CD1c-positive myeloid dendritic cell (primary cell): Measurements from ENCODE around the gene CYP3A7.
"Not testable (repeated sequence)": the region's sequence is repeated elsewhere in the genome, so short reads cannot be mapped to it uniquely, and the experiment has no call there.

Experiments used
- DNase-seq: peaks from one replicate; pipeline ENCODE4 v3.0.0-alpha.2; 2016; ENCODE audit errors: extremely low spot score

The CYP3A7 gene

DNA sequence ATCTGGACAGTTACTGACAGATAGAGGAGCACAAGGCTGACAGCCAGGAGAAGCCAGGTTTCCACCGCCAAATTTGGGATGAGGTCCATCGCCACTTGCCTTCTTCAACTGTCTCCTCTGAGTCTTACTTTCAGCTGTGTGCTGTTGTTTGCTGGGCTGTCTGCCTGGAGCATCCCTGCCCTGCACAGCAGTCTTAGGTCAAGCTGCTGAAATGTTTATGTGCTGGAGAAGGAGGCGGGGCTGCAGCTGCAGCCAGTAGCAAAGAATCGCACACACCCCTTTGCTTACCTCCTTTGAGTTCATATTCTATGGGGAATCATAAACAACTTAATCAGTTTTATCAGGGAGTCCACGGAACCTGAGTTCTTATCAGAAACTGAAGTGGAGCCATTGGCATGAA lies 35.0 kb downstream of the CYP3A7 start:
- no peak for DNase-seq

DNA sequence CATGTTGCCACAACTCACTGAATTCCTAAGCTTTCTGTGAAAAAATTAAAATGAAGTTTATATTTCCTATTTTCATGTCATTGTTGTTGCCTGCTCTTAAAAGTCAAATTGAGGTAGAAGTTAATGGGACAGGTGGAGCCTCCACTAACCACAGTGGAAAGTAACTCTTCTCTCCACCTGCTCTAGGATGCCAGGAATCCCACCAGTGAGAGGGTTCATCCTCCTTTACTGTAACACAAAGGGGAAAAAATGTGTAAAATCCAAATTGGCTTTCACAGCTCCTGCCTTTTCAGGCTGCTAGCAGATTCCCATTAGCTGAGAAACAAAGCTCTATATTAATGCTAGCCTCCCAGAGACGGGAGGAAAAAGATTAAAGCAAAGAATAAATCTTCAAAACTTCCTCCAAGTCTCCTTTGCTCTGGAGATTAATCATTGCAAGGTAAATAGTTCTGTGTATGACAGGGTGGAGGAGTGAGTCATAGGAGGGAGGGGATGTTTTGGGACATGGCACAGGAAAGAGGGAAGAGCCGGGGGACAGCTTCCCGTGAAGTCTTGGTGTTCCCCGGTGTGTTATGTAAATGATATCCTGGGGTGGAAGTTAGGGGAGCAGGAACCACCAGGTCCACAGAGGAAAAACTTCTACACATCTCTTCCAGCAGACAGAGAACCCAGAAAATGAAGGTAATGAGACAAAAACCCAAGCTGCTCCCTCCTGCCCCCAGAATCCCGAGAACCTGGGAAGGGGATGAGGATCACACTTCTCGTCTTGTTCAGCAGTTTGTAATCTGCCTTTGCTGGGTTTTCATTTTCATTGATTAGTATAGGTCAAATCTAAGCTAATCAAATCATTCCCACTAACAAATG lies 35.9 kb downstream of the CYP3A7 start:
- DNase-seq: not testable (repeated sequence)

- DNase-seq: no peak
Observed at GRCh38 chr7:99694912-99695304, 40.1 kb downstream of the CYP3A7 start.

GRCh38 chr7:99694201-99694911 lies 40.6 kb downstream of the CYP3A7 start:
- DNase-seq: no peak

- no peak for DNase-seq
Observed at GRCh38 chr7:99693427-99694200, 41.4 kb downstream of the CYP3A7 start.

DNA sequence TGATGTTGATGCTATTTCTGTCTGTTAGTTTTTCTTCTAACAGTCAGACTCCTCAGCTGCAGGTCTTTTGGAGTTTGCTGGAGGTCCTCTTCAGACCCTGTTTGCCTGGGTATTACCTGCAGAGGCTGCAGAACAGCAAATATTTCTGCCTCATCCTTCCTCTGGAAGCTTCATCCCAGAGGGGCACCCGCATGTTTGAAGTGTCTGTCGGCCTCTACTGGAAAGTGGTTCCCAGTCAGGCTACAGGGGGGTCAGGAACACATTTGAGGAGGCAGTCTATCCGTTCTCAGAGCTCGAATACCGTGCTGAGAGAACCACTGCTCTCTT lies 41.9 kb downstream of the CYP3A7 start:
- no peak for DNase-seq

GRCh38 chr7:99692563-99692962 lies 42.4 kb downstream of the CYP3A7 start:
- DNase-seq: not testable (repeated sequence)

DNA sequence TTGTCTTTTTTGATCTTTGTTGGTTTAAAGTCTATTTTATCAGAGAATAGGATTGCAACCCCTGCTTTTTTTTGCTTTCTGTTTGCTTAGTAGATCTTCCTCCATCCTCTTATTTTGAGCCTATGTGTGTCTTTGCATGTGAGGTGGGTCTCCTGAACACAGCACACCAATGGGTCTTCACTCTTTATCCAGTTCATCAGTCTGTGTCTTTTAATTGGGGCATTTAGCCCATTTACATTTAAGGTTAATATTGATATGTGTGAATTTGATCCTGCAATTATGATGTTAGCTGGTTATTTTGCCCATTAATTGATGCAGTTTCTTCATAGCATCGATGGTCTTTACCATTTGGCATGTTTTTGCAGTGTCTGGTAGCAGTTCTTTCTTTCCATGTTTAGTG lies 43.3 kb downstream of the CYP3A7 start:
- not testable (repeated sequence) for DNase-seq

DNA sequence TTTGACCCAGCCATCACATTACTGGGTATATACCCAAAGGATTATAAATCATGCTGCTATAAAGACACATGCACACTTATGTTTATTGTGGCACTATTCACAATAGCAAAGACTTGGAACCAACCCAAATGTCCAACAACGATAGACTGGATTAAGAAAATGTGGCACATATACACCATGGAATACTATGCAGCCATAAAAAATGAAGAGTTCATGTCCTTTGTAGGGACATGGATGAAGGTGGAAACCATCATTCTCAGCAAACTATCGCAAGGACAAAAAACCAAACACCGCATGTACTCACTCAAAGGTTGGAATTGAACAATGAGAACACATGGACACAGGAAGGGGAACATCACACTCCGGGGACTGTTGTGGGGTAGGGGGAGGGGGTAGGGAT lies 44.1 kb downstream of the CYP3A7 start:
- not testable (repeated sequence) for DNase-seq

GRCh38 chr7:99685871-99686608 lies 49.0 kb downstream of the CYP3A7 start:
- DNase-seq: not testable (repeated sequence)

GRCh38 chr7:99685129-99685758 lies 49.8 kb downstream of the CYP3A7 start:
- DNase-seq: no peak

DNA sequence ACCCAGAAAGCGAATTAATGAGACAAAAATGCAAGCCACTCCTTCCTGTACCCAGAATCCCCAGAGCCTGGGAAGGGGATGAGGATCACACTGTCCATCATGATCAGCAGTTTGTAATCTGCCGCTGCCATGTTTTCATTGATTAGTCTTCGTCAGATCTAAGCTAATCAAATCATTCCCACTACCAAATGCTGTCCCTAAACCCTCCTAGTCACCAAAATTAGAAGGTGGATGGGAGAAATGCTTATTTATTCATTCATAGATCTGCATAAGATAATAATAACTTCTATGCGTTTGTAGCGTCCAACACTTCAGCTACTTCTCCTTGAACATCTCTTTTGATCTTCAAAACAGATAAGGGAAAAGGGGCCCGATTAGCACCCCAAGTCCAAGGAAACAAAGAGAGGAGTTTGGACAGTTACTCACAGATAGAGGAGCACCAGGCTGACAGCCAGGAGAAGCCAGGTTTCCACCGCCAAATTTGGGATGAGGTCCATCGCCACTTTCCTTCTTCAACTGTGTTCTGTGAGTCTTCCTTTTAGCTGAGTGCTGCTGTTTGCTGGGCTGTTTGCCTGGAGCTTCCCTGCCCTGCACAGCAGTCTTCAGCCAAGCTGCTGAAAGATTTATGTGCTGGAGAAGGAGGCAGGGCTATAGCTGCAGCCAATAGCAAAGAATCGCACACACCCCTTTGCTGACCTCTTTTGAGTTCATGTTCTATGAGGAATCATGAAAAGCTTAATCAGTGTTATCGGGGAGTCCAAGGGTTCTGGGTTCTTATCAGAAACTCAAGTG lies 55.4 kb downstream of the CYP3A7 start, which contains the start of gene CYP3A5:
Gene CYP3A5, minus strand, starts transcription at position 597 of the 792 bp plus-strand sequence. Its CDS starts 100 bp downstream, at position 497.
- no peak for DNase-seq

- DNase-seq: no peak
Observed at GRCh38 chr7:99679032-99679399, 56.0 kb downstream of the CYP3A7 start.

DNA sequence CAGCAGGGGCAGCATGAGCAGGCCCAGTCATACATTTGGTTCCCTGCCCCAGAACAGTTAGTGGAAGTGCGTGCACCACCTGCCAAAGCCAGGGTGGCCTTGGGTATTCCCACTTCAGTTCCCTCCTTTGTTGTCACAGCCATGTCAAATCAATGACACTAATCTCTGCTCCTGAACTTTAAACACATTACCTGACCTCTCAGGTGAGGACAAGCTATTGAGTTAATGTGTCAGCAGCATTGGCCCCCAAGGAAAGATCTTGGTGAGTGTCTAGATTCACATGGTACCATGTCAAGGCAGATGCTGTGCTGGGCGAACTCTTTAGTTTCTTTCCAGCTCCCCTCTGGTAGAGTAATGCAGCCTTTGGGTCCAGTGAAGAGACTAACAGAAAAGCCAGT lies 57.3 kb downstream of the CYP3A7 start:
- no peak for DNase-seq

- DNase-seq: no peak
Observed at GRCh38 chr7:99677013-99677647, 57.9 kb downstream of the CYP3A7 start.

DNA sequence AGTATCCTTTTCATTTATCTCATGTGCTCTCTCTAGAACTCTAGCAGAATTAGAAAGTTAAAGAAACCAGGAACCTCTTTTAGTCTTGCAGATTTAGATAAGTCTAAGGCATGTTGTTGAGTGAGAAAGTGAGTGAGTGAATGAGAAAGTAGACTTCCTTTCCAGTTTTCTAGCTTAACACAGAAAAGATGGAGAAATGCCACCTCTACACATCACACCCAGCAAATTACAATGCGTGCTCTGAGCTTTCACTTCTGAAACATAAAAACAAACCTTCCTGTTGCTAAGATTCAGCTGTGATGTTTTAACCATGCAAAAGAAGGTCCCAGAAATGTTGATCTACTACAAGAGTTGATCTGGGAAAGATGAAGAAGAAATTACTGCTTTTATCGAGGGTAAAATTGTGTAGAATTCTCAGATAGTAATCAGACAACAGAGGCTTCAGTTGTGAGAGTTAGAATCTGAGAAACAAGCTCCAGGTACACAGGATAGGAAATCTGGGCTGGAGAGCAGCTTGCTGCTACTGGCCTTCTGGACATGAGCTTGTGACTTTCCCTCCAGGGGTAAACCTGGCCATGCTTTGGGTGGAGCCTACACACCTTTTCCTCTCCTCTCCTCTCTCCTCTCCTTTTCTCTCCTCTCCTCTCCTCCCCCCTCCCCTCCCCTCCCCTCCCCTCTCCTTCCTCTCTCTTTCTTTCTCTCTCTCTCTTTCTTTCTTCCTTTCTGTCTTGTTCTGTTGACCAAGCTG lies 59.8 kb downstream of the CYP3A7 start:
- DNase-seq: no peak

DNA sequence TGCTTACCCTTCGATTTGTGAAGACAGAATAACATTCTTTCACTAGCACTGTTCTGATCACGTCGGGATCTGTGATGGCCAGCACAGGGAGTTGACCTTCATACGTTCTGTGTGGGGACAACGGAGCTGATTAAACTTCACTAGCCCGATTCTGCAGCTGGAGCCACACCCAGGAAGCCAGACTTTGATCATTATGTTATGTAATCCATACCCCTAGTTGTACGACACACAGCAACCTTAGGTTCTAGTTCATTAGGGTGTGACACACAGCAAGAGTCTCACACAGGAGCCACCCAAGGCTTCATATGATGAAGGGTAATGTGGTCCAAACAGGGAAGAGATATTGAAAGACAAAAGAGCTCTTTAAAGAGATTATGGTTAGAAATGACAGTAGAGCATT lies 62.4 kb downstream of the CYP3A7 start:
- DNase-seq: no peak

DNA sequence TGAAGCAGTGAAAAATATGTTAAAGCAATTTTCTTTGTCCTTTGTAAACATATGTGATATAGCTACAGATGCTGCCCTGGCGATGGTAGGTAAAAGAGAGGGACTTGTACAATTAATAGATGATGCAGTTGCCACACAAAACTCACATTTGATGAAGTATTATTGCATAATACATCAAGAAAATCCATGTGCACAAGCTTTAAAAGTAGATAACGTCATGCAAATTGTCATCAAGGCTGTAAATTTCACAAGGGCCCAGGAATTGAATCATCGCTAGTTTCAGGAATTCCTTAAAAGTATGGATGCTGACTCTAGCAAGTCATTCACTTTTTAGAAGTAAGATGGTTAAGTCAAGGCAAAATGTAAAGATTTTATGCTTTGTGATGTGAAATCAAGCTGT lies 65.2 kb downstream of the CYP3A7 start:
- no peak for DNase-seq

- no peak for DNase-seq
Observed at GRCh38 chr7:99668541-99668940, 66.5 kb downstream of the CYP3A7 start.
